Breast epithelium (tissue), 3 donors: ENCODE results near the gene DCTN5.

Source experiments
- POLR2A ChIP-seq: fragments of 450-650 bp; IDR thresholded peaks from one replicate; pipeline ENCODE4 v1.6.1; 2016; ENCODE audit warnings: antibody characterized with exemption, mild to moderate bottlenecking, moderate library complexity
- POLR2AphosphoS5 ChIP-seq, 3 donors: sonication (generic); formaldehyde crosslinking; IDR thresholded peaks; one replicate each; pipeline ENCODE4 v1.6.1; 2017; ENCODE audit warnings: antibody characterized with exemption in 3 of 3
- TF ChIP-seq, protein P1 (sequence below), 3 donors: fragments of 450-650 bp; IDR thresholded peaks; one replicate each; pipeline ENCODE4 v1.5.1; 2016 to 2017; ENCODE audit warnings: antibody characterized with exemption in 3 of 3, mild to moderate bottlenecking in 3 of 3, moderate library complexity in 3 of 3

DNA sequence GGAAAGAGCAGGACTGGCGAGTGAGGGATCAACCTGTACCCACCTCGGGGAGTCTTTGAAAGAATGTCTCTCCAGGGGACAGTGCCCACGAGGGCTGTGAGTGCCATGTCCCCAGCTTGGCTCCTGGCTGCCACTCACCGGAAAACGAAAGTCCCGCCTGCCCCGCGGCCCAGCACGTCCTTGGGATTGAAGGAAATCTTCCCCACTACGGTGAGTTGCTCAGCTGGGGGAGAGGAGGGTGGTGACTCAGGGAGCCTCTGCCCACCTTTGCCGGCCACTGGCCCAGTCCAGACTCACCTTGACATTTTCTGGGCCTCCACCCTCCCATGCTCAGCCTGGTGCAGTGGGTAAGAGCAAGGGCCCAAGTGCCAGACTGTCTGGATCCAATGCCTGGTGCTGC lies 54.5 kb downstream of the DCTN5 start:
- TF ChIP-seq, protein P1, sequence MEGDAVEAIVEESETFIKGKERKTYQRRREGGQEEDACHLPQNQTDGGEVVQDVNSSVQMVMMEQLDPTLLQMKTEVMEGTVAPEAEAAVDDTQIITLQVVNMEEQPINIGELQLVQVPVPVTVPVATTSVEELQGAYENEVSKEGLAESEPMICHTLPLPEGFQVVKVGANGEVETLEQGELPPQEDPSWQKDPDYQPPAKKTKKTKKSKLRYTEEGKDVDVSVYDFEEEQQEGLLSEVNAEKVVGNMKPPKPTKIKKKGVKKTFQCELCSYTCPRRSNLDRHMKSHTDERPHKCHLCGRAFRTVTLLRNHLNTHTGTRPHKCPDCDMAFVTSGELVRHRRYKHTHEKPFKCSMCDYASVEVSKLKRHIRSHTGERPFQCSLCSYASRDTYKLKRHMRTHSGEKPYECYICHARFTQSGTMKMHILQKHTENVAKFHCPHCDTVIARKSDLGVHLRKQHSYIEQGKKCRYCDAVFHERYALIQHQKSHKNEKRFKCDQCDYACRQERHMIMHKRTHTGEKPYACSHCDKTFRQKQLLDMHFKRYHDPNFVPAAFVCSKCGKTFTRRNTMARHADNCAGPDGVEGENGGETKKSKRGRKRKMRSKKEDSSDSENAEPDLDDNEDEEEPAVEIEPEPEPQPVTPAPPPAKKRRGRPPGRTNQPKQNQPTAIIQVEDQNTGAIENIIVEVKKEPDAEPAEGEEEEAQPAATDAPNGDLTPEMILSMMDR (IDR thresholded peaks at IDR 0.05), result no peak
- no peak for TF ChIP-seq POLR2A
- no peak for TF ChIP-seq POLR2AphosphoS5 (IDR thresholded peaks at IDR 0.05)
